H1 (cell line): ENCODE data around the gene PDGFA.

Experiments
- ATF3 ChIP-seq: IDR thresholded peaks from 2 replicates; pipeline ENCODE4 v1.6.1; 2011; ENCODE audit warnings: low read depth, mild to moderate bottlenecking, low read length; ENCODE audit not compliant: insufficient read depth
- CEBPB ChIP-seq: IDR thresholded peaks from 2 replicates; pipeline ENCODE4 v1.6.1; 2012; ENCODE audit warnings: low read depth, low read length
- EZH2 ChIP-seq: fragments of 200-600 bp; sonication (generic); IDR thresholded peaks from 2 replicates; pipeline ENCODE4 v1.7.1; 2012; ENCODE audit warnings: low read depth, mild to moderate bottlenecking, moderate library complexity, low read length, inconsistent platforms; ENCODE audit not compliant: severe bottlenecking
- HDAC6 ChIP-seq: IDR thresholded peaks from one replicate; pipeline ENCODE4 v1.7.1; 2012; ENCODE audit warnings: low read depth, mild to moderate bottlenecking, inconsistent platforms, low read length, moderate library complexity
- JUN ChIP-seq: IDR thresholded peaks from 2 replicates; pipeline ENCODE4 v1.6.1; 2011; ENCODE audit warnings: low read depth, mild to moderate bottlenecking, improper control_type of control experiment, low read length
- JUND ChIP-seq: IDR thresholded peaks from 2 replicates; pipeline ENCODE4 v1.6.1; 2011; ENCODE audit warnings: mild to moderate bottlenecking, improper control_type of control experiment, low read length
- POLR2AphosphoS5 ChIP-seq: IDR thresholded peaks from 2 replicates; pipeline ENCODE4 v1.6.1; 2011; ENCODE audit warnings: low read depth, low read length
- RAD21 ChIP-seq, 2 experiments: IDR thresholded peaks in 1 of 2; conservative IDR thresholded peaks in 1 of 2; 2 replicates each; pipeline ENCODE4 v1.6.1; 2011; ENCODE audit warnings: low read depth in 2 of 2, low read length in 2 of 2, improper control_type of control experiment in 1 of 2, inconsistent platforms in 1 of 2, mild to moderate bottlenecking in 1 of 2, moderate library complexity in 1 of 2
- RXRA ChIP-seq: IDR thresholded peaks from 2 replicates; pipeline ENCODE4 v1.6.1; 2011; ENCODE audit warnings: low read depth, mild to moderate bottlenecking, low read length, moderate library complexity; ENCODE audit not compliant: insufficient read depth
- USF2 ChIP-seq: IDR thresholded peaks from 2 replicates; pipeline ENCODE4 v1.6.1; 2011; ENCODE audit warnings: low read length, improper control_type of control experiment
- TF ChIP-seq, protein P1 (sequence below), 3 experiments: IDR thresholded peaks; 1 replicate in 2 of 3; 2 replicates in 1 of 3; pipeline versions ENCODE4 v1.5.1 to v1.6.1; 2011; ENCODE audit warnings: low read length in 3 of 3, mild to moderate bottlenecking in 3 of 3, inconsistent platforms in 2 of 3, low read depth in 1 of 3, moderate library complexity in 1 of 3; ENCODE audit not compliant: insufficient read depth in 1 of 3; ENCODE audit errors: control extremely low read depth in 1 of 3

- TF ChIP-seq, protein P1, sequence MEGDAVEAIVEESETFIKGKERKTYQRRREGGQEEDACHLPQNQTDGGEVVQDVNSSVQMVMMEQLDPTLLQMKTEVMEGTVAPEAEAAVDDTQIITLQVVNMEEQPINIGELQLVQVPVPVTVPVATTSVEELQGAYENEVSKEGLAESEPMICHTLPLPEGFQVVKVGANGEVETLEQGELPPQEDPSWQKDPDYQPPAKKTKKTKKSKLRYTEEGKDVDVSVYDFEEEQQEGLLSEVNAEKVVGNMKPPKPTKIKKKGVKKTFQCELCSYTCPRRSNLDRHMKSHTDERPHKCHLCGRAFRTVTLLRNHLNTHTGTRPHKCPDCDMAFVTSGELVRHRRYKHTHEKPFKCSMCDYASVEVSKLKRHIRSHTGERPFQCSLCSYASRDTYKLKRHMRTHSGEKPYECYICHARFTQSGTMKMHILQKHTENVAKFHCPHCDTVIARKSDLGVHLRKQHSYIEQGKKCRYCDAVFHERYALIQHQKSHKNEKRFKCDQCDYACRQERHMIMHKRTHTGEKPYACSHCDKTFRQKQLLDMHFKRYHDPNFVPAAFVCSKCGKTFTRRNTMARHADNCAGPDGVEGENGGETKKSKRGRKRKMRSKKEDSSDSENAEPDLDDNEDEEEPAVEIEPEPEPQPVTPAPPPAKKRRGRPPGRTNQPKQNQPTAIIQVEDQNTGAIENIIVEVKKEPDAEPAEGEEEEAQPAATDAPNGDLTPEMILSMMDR (IDR thresholded peaks at IDR 0.05; ENCODE audit: control extremely low read depth in 1 of 3, insufficient read depth in 1 of 3, low read depth in 1 of 3, low read length in 3 of 3): no peak
- TF ChIP-seq CEBPB (no peak), USF2 (no peak), JUND (no peak), POLR2AphosphoS5 (no peak), ATF3 (no peak), EZH2 (no peak), JUN (no peak), HDAC6 (no peak), RAD21 (IDR thresholded peaks at IDR 0.05 in 1 of 2, conservative IDR thresholded peaks at IDR 0.05 in 1 of 2; ENCODE audit: low read depth in 2 of 2, low read length in 2 of 2) (no peak), RXRA (no peak)
These were observed 48.6 kb upstream of the PDGFA start for GRCh38 chr7:568031-568951.
